ENCODE results near the gene INPP5D.

Gene INPP5D

DNA sequence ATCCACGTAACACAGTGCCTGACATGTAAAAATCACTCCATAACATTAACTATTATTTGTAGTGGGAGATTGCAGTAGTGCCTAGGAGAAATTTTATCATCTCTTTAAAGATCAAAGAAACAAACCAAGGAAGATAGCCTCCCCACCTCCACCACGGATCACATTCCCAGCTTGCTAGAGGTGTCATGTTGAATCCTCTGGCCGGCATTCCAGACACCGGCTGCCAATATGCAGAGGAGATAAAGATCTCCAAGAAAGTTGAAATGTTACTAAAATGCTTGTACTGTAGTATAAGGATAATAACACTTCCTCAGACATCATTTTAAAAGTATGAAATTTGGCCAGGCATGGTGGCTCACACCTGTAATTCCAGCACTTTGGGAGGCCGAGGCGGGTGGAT, 185.3 kb downstream of the INPP5D start:
- H3K27ac ChIP-seq (ENCODE audit: low read depth, low read length): no peak overlapping the region
- H3K4me3 ChIP-seq (ENCODE audit: low read depth in 1 of 2, low read length in 2 of 2): no peak overlapping the region
- H3K36me3 ChIP-seq (ENCODE audit: insufficient read depth, low read length): no peaks in the 10 kb centered on the region
- H3K4me1 ChIP-seq (ENCODE audit: insufficient read depth, low read length): no peaks in the 10 kb centered on the region
- no peaks in the 10 kb centered on the region for H3K27me3 ChIP-seq (ENCODE audit: control insufficient read depth in 1 of 2, insufficient read depth in 2 of 2, low read length in 2 of 2)
- no peak overlapping the region for H3K9ac ChIP-seq (ENCODE audit: low read length)
- no peaks in the 10 kb centered on the region for H3K9me3 ChIP-seq (ENCODE audit: low read length)

DNA sequence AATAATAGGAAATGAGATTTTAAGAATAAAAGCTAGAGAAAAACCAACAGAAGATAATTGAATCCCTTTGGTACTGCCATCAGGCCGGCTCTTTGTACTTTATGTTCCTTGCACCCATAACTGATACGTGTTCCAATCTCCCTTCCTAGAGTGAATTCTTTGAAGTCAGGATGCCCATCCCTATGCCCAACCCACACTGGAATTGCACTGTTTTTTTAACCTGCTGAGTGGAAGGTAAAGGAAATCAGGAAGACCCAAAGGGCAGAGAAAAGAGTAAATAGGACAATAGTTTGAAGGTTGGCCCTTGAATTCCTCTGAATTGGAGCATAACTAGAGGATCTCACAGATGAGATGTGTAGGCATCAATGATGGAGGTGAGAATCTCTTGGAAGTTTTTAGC, 187.0 kb downstream of the INPP5D start:
- Histone ChIP-seq H3K9ac (ENCODE audit: low read length) (no peak overlapping the region), H3K9me3 (ENCODE audit: low read length) (no peaks in the 10 kb centered on the region), H3K27ac (ENCODE audit: low read depth, low read length) (no peak overlapping the region), H3K36me3 (ENCODE audit: insufficient read depth, low read length) (no peaks in the 10 kb centered on the region), H3K4me1 (ENCODE audit: insufficient read depth, low read length) (no peaks in the 10 kb centered on the region), H3K4me3 (ENCODE audit: low read depth in 1 of 2, low read length in 2 of 2) (no peak overlapping the region), H3K27me3 (ENCODE audit: control insufficient read depth in 1 of 2, insufficient read depth in 2 of 2, low read length in 2 of 2) (no peaks in the 10 kb centered on the region)

DNA sequence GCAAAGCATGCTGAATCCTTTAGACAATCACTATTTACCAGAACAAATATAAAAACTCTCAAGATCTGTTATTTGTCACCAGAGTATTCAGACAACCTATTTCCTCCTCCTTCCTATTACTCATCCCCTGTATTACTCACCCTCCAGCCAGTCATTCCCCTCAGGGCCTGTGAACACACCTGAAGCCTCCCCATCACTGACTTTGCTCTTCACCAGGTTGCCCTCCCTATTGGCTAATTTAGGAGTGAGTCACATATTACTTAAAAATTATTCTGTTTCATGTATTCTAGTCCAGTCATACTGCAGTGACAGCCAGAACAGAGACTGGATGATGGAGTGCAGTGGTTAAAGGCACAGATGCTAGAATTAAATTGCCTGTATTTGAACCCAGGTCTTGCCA, 187.6 kb downstream of the INPP5D start:
- Histone ChIP-seq H3K36me3 (ENCODE audit: insufficient read depth, low read length) (no peaks in the 10 kb centered on the region), H3K4me1 (ENCODE audit: insufficient read depth, low read length) (peaks cover 4% of the 10 kb centered on the region), H3K9ac (ENCODE audit: low read length) (no peak overlapping the region), H3K27me3 (ENCODE audit: control insufficient read depth in 1 of 2, insufficient read depth in 2 of 2, low read length in 2 of 2) (no peaks in the 10 kb centered on the region), H3K4me3 (ENCODE audit: low read depth in 1 of 2, low read length in 2 of 2) (no peak overlapping the region), H3K9me3 (ENCODE audit: low read length) (no peaks in the 10 kb centered on the region), H3K27ac (ENCODE audit: low read depth, low read length) (no peak overlapping the region)

DNA sequence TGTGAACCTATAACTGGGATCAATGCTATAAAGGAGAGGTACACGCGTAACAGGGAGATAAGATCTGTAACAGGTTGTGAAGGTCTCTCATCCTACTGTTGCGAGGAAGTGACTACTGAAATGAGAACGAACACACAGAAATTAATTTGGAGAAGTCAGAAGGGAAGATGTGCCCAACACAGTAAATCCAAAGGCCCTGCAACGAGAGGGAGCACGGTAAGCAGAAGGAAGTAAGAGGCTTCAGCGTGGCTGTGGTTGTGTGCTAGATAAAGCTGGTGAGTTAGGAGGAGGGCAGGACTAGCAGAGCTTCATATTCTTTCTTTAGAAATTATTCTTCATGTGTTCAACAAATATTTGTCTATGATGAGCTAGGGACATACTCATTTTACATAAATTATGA, 188.9 kb downstream of the INPP5D start:
- H3K9me3 ChIP-seq (ENCODE audit: low read length): no peaks in the 10 kb centered on the region
- H3K27ac ChIP-seq (ENCODE audit: low read depth, low read length): no peak overlapping the region
- peaks cover 15% of the 10 kb centered on the region for H3K4me1 ChIP-seq (ENCODE audit: insufficient read depth, low read length)
- peaks cover 4% of the 10 kb centered on the region for H3K36me3 ChIP-seq (ENCODE audit: insufficient read depth, low read length)
- H3K4me3 ChIP-seq (ENCODE audit: low read depth in 1 of 2, low read length in 2 of 2): no peak overlapping the region
- H3K9ac ChIP-seq (ENCODE audit: low read length): no peak overlapping the region
- no peaks in the 10 kb centered on the region for H3K27me3 ChIP-seq (ENCODE audit: control insufficient read depth in 1 of 2, insufficient read depth in 2 of 2, low read length in 2 of 2)

DNA sequence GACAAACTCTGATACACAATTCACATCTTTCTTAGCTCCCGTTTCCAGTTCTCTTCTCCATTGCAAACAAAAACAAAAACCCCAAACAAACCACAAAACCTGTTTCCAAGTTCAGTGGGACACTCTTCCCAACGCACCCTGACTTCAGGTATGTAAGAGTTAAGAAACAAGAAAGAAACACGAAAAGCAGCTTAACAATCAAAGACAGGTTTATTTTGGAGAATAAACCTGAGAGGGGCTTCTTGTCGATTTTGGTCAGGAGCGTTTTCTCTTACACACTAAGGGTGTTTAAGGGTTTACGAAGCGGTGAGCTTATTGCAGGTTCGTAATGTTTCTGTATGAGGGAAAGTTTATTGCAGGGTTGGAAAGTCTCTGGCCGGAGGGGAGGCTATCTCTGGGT, 190.4 kb downstream of the INPP5D start:
- Histone ChIP-seq H3K9ac (ENCODE audit: low read length) (no peak overlapping the region), H3K4me3 (ENCODE audit: low read depth in 1 of 2, low read length in 2 of 2) (no peak overlapping the region), H3K36me3 (ENCODE audit: insufficient read depth, low read length) (peaks cover 4% of the 10 kb centered on the region), H3K27ac (ENCODE audit: low read depth, low read length) (no peak overlapping the region), H3K9me3 (ENCODE audit: low read length) (no peaks in the 10 kb centered on the region), H3K4me1 (ENCODE audit: insufficient read depth, low read length) (peaks cover 29% of the 10 kb centered on the region), H3K27me3 (ENCODE audit: control insufficient read depth in 1 of 2, insufficient read depth in 2 of 2, low read length in 2 of 2) (no peaks in the 10 kb centered on the region)

DNA sequence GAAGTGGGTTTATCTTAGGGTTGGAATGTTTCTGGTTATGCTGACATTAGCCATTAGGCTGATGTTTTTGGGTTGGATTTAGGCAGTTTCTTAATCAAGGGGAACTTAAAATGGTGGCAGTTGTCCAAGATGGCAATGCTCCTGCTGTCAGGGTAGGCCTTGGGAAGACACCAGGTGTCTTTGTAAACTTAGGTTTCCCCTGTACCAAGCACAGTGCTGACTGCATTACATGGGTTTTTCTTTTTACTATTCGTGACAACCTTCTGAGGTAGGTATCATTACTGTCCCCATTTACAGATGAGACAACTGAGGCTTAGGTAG, 190.8 kb downstream of the INPP5D start:
- no peak overlapping the region for H3K9ac ChIP-seq (ENCODE audit: low read length)
- no peaks in the 10 kb centered on the region for H3K9me3 ChIP-seq (ENCODE audit: low read length)

DNA sequence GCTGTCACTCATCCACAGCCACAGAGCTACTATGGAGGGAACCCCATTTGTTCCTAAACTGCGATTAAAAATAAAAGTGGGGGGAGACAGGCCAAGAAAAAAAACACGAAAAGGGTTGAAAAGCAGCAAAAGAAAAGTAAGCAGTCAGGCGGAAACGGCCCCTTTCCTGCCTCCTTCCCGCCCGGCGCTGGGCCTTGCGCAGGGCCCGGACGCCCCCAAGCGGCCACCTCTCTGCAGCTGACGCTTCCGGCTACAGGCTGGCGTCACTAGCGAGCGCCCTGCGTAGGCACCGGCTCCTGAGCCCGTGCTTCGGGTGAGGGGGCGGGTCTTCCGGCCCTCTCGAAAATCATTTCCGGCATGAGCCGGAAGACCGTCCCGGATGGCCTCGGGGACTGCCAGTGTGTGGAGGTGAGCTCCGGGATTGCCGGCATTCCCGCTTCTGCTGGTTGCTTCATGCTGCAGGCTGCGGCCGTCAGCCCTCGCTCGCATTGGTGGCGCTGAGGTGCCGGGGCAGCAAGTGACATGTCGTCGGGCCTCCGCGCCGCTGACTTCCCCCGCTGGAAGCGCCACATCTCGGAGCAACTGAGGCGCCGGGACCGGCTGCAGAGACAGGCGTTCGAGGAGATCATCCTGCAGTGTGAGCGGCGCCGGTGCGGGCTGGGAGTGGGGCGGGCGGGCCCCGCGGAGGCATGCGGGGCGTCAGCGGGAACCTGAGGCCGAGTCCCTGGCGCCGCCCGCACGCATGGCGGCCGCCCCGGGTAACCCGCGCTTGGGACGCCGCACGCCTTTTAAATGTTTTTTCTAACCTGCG, 191.4 kb downstream of the INPP5D start, which contains the start of gene ATG16L1:
Gene ATG16L1, plus strand, starts transcription at position 368 of the 811 bp plus-strand sequence. Its CDS starts 155 bp downstream, at position 523.
- peak within 1 kb of the TSS; percentile 40 for H3K9ac ChIP-seq (ENCODE audit: low read length)
- H3K4me1 ChIP-seq (ENCODE audit: insufficient read depth, low read length): peaks cover 31% of the 10 kb centered on the region
- no peaks in the 10 kb centered on the region for H3K27me3 ChIP-seq (ENCODE audit: control insufficient read depth in 1 of 2, insufficient read depth in 2 of 2, low read length in 2 of 2)
- no peaks in the 10 kb centered on the region for H3K9me3 ChIP-seq (ENCODE audit: low read length)
- peaks cover 8% of the 10 kb centered on the region for H3K36me3 ChIP-seq (ENCODE audit: insufficient read depth, low read length)
- H3K4me3 ChIP-seq (ENCODE audit: low read depth in 1 of 2, low read length in 2 of 2): peak within 1 kb of the TSS; percentile 74 to 86
- peak within 1 kb of the TSS; percentile 83 for H3K27ac ChIP-seq (ENCODE audit: low read depth, low read length)

More for the DNA sequence above, 190.8 kb downstream of the INPP5D start:
- no peaks in the 10 kb centered on the region for H3K27me3 ChIP-seq (ENCODE audit: control insufficient read depth in 1 of 2, insufficient read depth in 2 of 2, low read length in 2 of 2)
- H3K36me3 ChIP-seq (ENCODE audit: insufficient read depth, low read length): peaks cover 4% of the 10 kb centered on the region
- peaks cover 31% of the 10 kb centered on the region for H3K4me1 ChIP-seq (ENCODE audit: insufficient read depth, low read length)
- H3K27ac ChIP-seq (ENCODE audit: low read depth, low read length): peak overlapping the region; percentile 83
- H3K4me3 ChIP-seq (ENCODE audit: low read depth in 1 of 2, low read length in 2 of 2): peak overlapping the region in 1 of 2 donors; percentile 74

DNA sequence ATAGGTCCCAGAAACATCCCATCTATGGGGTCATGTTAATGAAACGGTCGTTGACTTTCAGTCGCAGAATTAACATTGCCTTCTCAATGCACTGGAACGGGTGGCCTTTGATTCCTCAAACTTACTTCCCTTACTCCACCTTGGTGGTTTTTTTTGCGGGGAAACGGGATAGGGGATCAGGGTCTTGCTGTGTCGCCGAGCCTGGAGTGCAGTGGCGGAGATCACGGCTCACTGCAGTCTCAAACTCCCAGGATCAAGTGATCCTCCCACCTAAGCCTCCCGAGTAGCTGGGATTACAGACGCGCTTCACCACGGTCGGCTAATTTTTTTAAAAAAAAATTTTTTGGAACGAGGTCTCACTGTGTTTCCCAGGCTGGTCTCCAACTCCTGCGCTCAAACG, 192.1 kb downstream of the INPP5D start:
- peaks cover 31% of the 10 kb centered on the region for H3K4me1 ChIP-seq (ENCODE audit: insufficient read depth, low read length)
- peak overlapping the region; percentile 83 for H3K27ac ChIP-seq (ENCODE audit: low read depth, low read length)
- peak overlapping the region; percentile 74 to 86 for H3K4me3 ChIP-seq (ENCODE audit: low read depth in 1 of 2, low read length in 2 of 2)
- H3K36me3 ChIP-seq (ENCODE audit: insufficient read depth, low read length): peaks cover 12% of the 10 kb centered on the region
- no peaks in the 10 kb centered on the region for H3K27me3 ChIP-seq (ENCODE audit: control insufficient read depth in 1 of 2, insufficient read depth in 2 of 2, low read length in 2 of 2)
- peak overlapping the region; percentile 40 for H3K9ac ChIP-seq (ENCODE audit: low read length)
- H3K9me3 ChIP-seq (ENCODE audit: low read length): no peaks in the 10 kb centered on the region

DNA sequence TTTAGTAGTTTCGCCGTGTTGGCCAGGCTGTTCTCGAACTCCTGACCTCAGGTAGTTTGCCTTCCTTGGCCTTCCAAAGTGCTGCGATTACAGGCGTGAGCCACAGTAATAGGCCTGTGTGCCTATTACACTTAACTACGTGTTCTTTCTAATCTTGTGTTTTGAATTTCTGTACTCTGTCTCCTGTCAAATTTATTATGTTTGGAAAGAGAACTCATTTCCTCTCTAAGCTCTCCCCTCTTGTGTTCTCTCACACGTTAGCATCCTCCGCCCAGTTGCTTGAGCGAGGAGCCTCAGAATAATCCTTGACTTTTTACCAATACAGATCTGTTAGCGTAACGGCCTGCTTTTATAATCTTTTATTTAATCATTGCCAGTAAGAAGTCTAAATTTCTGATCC, 195.0 kb downstream of the INPP5D start:
- H3K4me1 ChIP-seq (ENCODE audit: insufficient read depth, low read length): peaks cover 31% of the 10 kb centered on the region
- no peaks in the 10 kb centered on the region for H3K9me3 ChIP-seq (ENCODE audit: low read length)
- H3K27me3 ChIP-seq (ENCODE audit: control insufficient read depth in 1 of 2, insufficient read depth in 2 of 2, low read length in 2 of 2): no peaks in the 10 kb centered on the region
- H3K9ac ChIP-seq (ENCODE audit: low read length): no peak overlapping the region
- no peak overlapping the region for H3K4me3 ChIP-seq (ENCODE audit: low read depth in 1 of 2, low read length in 2 of 2)
- peaks cover 38% of the 10 kb centered on the region for H3K36me3 ChIP-seq (ENCODE audit: insufficient read depth, low read length)
- H3K27ac ChIP-seq (ENCODE audit: low read depth, low read length): no peak overlapping the region

DNA sequence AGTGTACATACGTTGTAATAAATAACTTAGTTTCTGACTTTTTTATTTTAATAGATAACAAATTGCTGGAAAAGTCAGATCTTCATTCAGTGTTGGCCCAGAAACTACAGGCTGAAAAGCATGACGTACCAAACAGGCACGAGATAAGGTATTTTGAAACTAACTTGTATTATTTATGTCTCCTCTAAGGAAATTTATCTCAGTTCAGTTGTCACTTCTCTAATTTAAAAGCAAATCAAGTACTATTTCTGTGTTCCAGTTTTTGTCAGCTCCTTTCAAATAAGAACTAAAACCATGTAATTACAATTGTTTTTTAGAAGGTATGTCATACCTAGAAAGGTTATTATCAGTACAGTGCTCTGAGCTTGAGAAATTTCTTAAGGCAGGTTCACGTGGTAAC, 195.9 kb downstream of the INPP5D start:
- Histone ChIP-seq H3K9me3 (ENCODE audit: low read length) (no peaks in the 10 kb centered on the region), H3K4me3 (ENCODE audit: low read depth in 1 of 2, low read length in 2 of 2) (no peak overlapping the region), H3K27me3 (ENCODE audit: control insufficient read depth in 1 of 2, insufficient read depth in 2 of 2, low read length in 2 of 2) (no peaks in the 10 kb centered on the region), H3K9ac (ENCODE audit: low read length) (no peak overlapping the region), H3K27ac (ENCODE audit: low read depth, low read length) (peak overlapping the region; percentile 61), H3K36me3 (ENCODE audit: insufficient read depth, low read length) (peaks cover 44% of the 10 kb centered on the region), H3K4me1 (ENCODE audit: insufficient read depth, low read length) (peaks cover 31% of the 10 kb centered on the region)
